Muscle layer of duodenum (tissue), 2 donors: ENCODE measurements around the gene VANGL1.

Experiments
- H3K27ac ChIP-seq: one replicate; pipeline ENCODE4 v1.7.0; 2013; ENCODE audit warnings: mild to moderate bottlenecking, low read length
- H3K27me3 ChIP-seq: one replicate; pipeline ENCODE4 v1.7.0; 2013; ENCODE audit warnings: low read depth, mild to moderate bottlenecking, control low read depth, low read length
- H3K36me3 ChIP-seq, 2 donors: one replicate each; pipeline ENCODE4 v1.7.0; 2013; ENCODE audit warnings: low read length in 2 of 2, control low read depth in 1 of 2, mild to moderate bottlenecking in 1 of 2; ENCODE audit not compliant: insufficient read depth in 2 of 2, control insufficient read depth in 1 of 2
- H3K4me1 ChIP-seq, 2 donors: one replicate each; pipeline ENCODE4 v1.7.0; 2013; ENCODE audit warnings: low read length in 2 of 2, mild to moderate bottlenecking in 2 of 2, control low read depth in 1 of 2, moderate library complexity in 1 of 2; ENCODE audit not compliant: insufficient read depth in 2 of 2, control insufficient read depth in 1 of 2
- H3K4me3 ChIP-seq, 2 donors: one replicate each; pipeline ENCODE4 v1.7.0; 2013; ENCODE audit warnings: low read length in 2 of 2, low read depth in 1 of 2, mild to moderate bottlenecking in 1 of 2
- H3K9me3 ChIP-seq, 2 donors: one replicate each; pipeline ENCODE4 v1.7.0; 2013; ENCODE audit warnings: low read length in 2 of 2, control low read depth in 1 of 2, mild to moderate bottlenecking in 1 of 2; ENCODE audit not compliant: control insufficient read depth in 1 of 2
- donor health status: healthy.

Gene VANGL1

GRCh38 chr1:115706587-115707425 lies 65.0 kb downstream of the VANGL1 start:
- Histone ChIP-seq H3K9me3 (no peaks in the 10 kb centered on the region), H3K27me3 (no peaks in the 10 kb centered on the region), H3K27ac (no peak overlapping the region), H3K4me3 (no peak overlapping the region), H3K4me1 (no peaks in the 10 kb centered on the region), H3K36me3 (peaks cover 0 to 3% of the 10 kb centered on the region in 2 donors)

- no peaks in the 10 kb centered on the region for H3K36me3 ChIP-seq
- H3K27ac ChIP-seq, result no peak overlapping the region
- no peaks in the 10 kb centered on the region for H3K27me3 ChIP-seq
- no peaks in the 10 kb centered on the region for H3K9me3 ChIP-seq
- no peak overlapping the region for H3K4me3 ChIP-seq
- H3K4me1 ChIP-seq, result no peaks in the 10 kb centered on the region
Measured at GRCh38 chr1:115710859-115711624, 69.3 kb downstream of the VANGL1 start.

DNA sequence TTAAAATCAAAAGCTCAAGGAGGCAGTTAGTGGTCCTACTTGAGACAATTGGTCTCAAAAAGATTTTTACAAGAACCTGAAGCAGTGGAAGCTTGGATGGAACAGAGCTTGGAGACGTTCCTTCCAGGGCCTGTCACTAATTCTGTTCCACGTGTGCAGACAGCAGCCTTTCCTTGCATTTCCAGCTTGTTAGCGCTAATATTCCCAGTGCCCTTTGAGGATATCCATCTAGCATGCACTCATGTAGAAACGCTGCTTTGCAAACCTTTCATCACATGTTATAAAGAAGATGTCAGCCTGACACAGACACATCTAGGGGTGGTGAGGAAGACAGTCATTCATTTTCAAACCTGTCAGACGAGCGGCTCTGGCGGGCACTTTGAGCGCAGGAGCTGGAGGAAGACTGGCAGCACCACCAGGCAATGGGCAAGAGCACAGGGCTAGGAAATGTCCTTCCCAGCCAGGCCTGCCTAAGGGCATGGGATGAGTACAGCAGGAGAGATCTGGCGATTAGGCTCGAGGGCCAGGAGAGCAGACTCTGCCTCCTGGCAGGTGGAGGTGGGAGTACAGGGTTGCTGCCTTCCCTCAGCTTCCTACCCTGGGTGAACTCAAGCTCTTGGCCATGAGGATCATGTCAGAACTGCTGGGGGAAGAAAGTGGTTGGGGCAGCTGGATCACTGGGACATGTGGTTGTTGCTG lies 71.3 kb downstream of the VANGL1 start:
- no peaks in the 10 kb centered on the region for H3K36me3 ChIP-seq
- no peaks in the 10 kb centered on the region for H3K9me3 ChIP-seq
- no peak overlapping the region for H3K27ac ChIP-seq
- no peaks in the 10 kb centered on the region for H3K27me3 ChIP-seq
- peaks cover 0 to 5% of the 10 kb centered on the region in 2 donors for H3K4me1 ChIP-seq
- H3K4me3 ChIP-seq, result no peak overlapping the region

DNA sequence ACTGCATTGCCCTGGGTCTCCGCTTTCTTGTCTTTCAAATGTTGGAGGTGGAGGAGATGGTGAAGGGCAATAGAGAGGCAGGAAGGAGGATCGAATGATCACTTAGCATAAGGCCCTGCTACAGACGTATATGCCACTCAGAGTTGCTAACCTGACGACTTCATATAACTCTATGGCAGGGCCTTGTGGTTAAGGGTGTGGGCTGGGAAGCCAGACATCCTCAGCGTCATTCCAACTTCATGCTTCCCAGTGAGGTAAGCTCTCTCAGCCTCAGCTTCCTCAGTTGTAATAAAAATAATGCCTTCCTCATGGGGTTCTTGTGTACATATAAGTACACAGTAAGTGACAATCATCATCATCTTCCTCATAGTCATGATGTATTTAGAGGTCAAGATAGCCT lies 72.1 kb downstream of the VANGL1 start:
- Histone ChIP-seq H3K27ac (no peak overlapping the region), H3K27me3 (no peaks in the 10 kb centered on the region), H3K36me3 (no peaks in the 10 kb centered on the region), H3K4me1 (peaks cover 0 to 5% of the 10 kb centered on the region in 2 donors), H3K9me3 (no peaks in the 10 kb centered on the region), H3K4me3 (no peak overlapping the region)

DNA sequence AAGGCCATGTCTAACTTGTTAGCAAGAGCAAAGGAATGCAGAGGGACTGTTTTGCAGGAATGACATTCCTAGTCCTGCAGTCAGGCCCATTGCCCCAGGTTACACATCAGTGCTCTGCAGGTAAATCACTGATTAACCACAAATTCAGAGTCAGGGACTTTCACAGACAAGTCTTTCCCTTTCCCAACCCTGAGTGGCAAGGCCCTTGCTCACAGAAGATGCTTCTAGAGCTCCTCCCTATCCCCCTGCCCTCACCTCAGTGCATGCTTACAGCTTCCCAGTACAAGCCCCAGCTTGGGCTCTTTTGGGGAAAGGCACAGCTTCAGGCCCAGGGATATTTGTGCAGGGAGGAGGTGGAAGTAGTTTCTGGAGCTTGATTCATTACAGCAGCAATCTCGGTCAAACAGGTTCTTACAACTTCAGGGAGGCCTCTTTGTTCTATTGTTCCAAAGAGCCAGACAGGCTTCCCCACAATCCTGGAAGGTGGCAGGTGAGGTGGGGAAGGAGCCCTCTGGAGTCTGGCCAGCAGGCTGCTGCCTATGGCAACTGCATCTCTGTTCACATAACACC lies 72.9 kb downstream of the VANGL1 start:
- no peak overlapping the region for H3K4me3 ChIP-seq
- H3K27ac ChIP-seq, result no peak overlapping the region
- peaks cover 0 to 5% of the 10 kb centered on the region in 2 donors for H3K4me1 ChIP-seq
- no peaks in the 10 kb centered on the region for H3K9me3 ChIP-seq
- H3K36me3 ChIP-seq, result no peaks in the 10 kb centered on the region
- no peaks in the 10 kb centered on the region for H3K27me3 ChIP-seq

- Histone ChIP-seq H3K4me3 (no peak overlapping the region), H3K27ac (no peak overlapping the region), H3K27me3 (no peaks in the 10 kb centered on the region), H3K36me3 (no peaks in the 10 kb centered on the region), H3K9me3 (no peaks in the 10 kb centered on the region), H3K4me1 (peaks cover 0 to 5% of the 10 kb centered on the region in 2 donors)
Measured at GRCh38 chr1:115717541-115717940, 75.8 kb downstream of the VANGL1 start.

- H3K27me3 ChIP-seq, result no peaks in the 10 kb centered on the region
- no peaks in the 10 kb centered on the region for H3K9me3 ChIP-seq
- H3K27ac ChIP-seq, result no peak overlapping the region
- H3K4me1 ChIP-seq, result peaks cover 0 to 5% of the 10 kb centered on the region in 2 donors
- no peaks in the 10 kb centered on the region for H3K36me3 ChIP-seq
- no peak overlapping the region for H3K4me3 ChIP-seq
Measured at GRCh38 chr1:115718011-115718754, 76.4 kb downstream of the VANGL1 start.

DNA sequence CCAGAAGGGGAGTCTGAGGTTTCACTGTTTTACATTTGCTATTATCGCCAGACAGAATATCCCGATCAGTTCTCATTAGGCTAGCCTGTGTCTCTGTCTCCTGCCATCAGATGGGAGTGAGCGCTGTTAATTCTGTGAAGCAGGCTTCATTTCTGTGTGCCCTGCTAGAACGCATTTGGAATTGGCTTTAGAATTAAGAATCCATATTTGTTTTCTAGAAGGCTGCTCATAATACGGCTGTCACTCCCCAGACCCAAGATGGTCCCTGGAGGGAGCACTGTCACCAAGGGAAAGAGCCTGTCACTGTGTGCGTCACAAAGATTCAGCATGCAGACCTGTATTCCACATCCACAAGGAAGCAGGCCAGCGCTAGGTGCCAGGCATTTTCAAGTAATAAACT lies 77.5 kb downstream of the VANGL1 start:
- H3K4me1 ChIP-seq, result peaks cover 0 to 5% of the 10 kb centered on the region in 2 donors
- no peak overlapping the region for H3K4me3 ChIP-seq
- no peaks in the 10 kb centered on the region for H3K36me3 ChIP-seq
- no peaks in the 10 kb centered on the region for H3K9me3 ChIP-seq
- no peak overlapping the region for H3K27ac ChIP-seq
- H3K27me3 ChIP-seq, result no peaks in the 10 kb centered on the region

- Histone ChIP-seq H3K27me3 (no peaks in the 10 kb centered on the region), H3K4me3 (no peak overlapping the region), H3K9me3 (no peaks in the 10 kb centered on the region), H3K36me3 (no peaks in the 10 kb centered on the region), H3K27ac (no peak overlapping the region), H3K4me1 (peaks cover 0 to 8% of the 10 kb centered on the region in 2 donors)
Measured at GRCh38 chr1:115722221-115722620, 80.5 kb downstream of the VANGL1 start.

DNA sequence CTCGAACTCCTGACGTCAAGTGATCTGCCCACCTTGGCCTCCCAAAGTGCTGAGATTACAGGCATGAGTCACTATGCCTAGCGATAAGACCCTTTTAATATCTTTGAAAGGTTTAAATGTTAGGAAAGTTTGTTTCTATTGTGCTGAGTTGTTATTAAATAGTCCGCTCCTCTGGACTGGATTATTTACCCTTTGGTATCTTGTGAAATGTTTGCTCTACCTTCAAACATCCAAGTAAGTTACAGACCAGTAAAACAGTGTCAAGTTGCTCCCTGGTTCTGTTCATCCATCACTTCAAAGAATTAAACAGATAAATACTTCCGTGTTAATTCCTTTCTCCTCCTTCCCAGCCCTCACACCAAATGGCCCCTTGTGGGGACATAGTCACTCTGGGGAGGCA lies 82.0 kb downstream of the VANGL1 start:
- no peaks in the 10 kb centered on the region for H3K9me3 ChIP-seq
- no peaks in the 10 kb centered on the region for H3K36me3 ChIP-seq
- H3K4me3 ChIP-seq, result no peak overlapping the region
- H3K27ac ChIP-seq, result no peak overlapping the region
- H3K27me3 ChIP-seq, result no peaks in the 10 kb centered on the region
- peaks cover 0 to 8% of the 10 kb centered on the region in 2 donors for H3K4me1 ChIP-seq
